NCI-H226 (cell line): ENCODE data around the gene REEP1.

Experiments used
- DNase-seq: peaks from one replicate; pipeline ENCODE4 v3.0.0-alpha.2; 2015

REEP1 gene

DNA sequence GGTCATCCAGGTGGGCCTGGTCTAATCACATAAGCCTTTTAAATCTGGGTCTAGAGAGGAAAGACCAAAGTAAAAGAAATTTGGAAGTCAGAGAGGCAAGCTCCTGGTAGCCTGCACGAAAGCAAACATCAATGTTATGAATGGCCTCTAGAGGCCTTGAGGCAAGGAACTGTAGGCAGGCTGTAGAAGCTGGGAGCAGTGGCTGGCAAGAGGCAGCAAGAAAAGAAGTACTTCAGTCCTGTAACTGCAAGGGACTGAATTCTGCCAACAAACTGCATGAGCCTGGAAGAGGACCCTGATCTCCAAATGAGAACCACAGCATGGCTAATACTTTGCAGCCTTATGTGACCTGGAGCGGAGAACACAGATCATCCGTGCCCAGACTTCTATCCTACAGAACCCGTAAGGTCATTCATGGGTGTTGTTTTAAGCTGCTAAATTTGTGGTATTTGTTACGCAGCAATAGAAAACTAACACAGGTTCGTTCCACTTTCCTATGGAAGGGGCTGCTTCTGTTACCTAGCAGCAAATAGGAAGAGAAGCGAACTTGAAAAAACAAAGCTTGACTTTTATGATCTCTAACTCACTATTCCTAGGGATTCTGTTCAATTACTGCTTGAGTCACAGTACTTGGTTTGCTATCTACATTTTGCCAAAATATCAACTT lies 143.4 kb downstream of the REEP1 start:
- no peak for DNase-seq

DNA sequence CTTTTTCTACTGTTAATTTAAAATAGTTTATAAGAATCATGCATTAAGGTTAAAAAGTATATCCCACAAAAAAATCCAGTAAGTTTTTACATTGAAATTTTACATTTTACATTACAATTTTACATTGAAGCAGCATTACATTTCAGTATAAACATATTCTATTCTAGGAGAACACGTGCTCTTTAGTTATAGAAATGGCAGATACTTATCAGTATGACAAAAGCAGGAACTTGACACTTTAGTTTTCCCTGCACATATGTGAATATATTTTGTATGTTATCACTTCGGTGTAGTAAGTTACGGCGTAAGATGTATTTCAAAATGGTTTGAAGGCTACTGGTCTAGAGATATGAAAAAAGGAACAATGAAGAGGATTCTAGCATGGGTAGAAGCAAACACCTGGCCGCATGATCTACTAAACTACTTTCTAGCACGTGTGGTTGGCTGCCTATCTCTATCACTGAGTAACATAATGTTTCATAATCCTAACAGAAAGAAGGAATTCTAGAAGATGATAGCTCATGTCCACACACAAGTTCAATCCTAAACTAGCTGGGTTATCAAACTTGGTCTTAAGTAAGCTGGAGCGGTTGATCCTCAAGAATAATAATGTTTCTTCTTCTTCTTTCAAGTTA lies 147.5 kb downstream of the REEP1 start:
- no peak for DNase-seq

DNA sequence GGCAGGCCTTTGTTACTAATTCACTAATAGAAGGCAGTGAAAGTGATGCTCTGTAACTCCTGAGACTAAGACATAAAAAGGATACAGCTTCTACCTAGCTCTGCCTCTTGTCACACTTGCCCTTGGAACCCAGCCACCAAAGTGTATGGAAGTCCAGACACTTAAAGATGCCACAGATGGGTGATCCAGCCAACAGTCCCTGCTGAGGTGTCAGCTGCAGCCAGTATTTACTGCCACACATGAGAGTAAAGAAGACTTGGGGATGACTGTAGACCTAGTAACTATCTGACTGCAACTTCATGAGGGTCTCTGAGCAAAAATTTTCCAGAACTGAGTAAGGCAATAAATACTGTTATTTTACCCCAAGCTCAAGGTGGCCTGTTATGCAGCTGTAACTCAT lies 151.0 kb downstream of the REEP1 start:
- no peak for DNase-seq

DNA sequence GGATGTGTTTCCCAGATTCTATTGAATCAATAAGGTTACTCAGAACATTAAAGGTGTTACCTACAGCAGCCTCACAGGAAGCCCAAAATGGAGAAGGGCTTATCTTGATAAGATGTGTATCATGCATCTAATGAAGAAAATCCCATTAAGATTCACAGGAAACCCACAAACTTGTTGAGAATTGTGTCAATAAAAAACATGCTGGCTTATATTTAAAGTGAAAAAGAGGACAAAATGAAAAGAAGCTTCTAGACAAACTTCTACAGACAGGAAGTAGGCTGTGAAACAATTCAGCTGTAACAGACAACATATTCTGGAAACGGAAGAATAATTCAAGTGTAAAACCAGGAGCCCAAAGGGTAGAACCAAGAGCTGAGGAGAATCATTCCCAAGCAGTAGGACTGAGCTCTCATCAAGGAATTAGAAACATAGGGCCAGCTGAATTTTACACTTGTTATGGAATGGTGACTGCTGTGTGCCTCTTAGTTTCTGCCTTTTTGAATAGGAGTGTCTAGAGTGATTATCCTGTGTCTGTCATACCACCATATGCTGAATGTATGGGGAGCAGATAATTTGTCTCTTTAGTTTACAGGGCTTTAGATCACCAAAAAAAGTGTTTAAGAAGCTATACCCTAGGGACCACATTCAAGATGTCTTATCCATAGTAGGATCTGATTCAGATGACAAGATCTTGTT lies 151.8 kb downstream of the REEP1 start:
- DNase-seq, result no peak

DNA sequence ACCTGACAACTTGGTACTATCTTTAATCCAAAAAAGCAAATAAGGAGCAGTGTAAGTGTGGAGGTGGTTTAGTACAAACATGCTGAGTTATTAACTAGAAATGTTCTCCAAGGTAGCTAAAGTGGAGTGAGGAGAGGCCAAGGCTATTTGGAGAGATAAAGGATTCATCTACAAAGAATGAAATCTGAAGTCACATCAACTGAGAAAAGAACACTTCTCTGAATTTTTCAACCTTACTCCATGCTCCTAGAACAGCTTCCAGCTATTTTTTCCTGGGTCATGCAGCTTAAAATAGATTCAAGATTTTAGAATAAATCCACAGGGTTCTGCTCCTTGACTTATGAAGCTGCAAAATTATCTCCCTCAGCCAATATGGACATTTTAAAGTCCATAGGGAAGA lies 160.8 kb downstream of the REEP1 start:
- no peak for DNase-seq

DNA sequence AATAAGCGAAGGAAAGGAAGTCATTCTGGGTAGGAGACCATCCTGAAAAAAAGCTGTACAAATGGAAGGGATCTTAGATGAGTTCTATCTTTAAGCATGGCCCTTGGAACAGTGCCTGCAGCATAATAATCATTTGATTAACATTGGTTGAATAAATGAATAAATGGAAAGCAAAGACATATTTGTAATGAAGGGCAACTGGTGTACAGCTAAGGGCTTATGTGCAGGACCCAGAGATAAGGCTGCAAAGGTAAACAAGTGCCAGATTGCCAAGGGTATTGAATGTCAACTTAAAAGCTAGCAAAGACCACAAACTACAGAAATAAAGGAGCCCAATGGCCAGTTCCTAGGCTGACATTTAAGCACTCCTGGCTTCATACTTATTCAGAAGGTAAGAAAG lies 161.6 kb downstream of the REEP1 start:
- DNase-seq, result no peak

DNA sequence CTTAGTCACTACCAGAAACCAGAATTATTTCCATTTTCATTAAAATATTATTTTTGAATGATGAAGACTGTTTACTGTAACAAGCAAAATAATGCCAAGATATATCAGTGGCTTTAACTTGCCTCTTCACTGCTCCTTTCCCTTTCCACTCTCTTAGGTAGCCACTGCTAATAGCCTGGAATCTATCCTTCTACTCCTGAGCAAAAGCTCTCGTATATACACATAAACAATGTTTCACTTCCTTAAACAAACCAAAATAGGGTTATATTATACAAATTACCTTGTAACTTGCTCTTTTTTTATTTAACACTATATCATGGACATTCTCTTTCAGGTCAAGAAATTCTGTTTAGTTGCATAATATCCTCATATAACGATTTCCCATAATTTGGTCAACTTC lies 163.0 kb downstream of the REEP1 start:
- DNase-seq, result no peak

DNA sequence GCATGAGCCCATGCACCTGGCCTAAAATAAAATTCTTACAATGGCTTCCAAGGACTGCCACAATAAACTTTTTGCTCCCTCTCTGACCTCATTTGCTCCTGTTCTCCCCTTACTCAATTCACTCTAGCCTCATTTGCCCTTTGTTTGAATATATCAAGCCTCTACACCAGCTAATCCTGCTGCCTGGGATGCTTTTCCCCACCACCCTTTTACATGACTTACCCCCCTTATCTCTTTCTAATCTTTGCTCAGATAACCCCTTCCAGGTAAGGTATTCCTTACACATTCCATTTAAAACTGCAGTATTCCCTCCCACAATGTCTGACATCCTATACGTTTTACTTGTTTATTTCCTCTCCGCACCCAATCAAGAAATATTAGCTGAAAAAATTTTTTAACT lies 164.8 kb downstream of the REEP1 start:
- DNase-seq, result no peak

DNA sequence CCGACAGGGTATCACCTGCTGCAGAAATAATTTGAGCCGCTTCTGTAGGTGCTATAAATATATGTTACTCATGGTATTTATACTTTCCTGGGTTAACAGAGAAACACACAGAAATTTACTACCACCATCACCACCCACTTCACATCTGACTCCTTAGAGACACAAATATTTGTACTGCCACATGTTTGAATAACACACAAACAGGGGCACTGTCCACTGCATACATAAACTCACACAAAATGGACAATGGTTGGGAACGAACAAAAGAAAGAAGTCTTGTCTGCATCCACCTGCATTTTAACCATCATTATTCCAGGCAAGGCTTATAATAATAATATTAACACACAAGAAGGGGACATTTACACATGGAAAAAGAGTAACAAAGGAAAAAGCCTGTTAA lies 166.1 kb downstream of the REEP1 start:
- no peak for DNase-seq

DNA sequence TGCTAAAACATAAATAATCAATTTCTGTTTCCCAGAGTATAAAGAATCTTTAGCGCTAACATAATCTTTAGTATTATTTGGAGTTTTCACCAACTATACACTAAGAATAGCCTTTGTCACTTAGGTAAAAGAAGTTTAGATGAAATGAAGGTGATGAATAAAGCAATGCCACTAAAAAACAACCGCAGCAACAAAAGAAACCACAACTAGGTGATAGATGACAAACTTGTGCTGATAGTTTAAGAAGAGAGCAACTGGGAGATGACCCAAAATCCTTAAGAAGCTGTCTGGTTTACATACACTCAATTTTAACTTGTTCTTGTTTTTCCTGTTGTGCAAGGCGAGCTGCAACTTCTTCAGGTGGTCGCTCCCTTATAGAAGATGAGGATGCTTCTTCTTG lies 167.0 kb downstream of the REEP1 start:
- no peak for DNase-seq
